ENCODE measurements around the gene DISC1. TPM values are rescaled to one million over a fixed set of nuclear protein-coding genes. Genes with fewer than 3 reads are reported as not detected.

Gene DISC1
- total RNA-seq, 2 donors from 2014 or later: 8.0 to 9.4 TPM

GRCh38 chr1:231677442-231677841 lies 50.9 kb downstream of the DISC1 start:
- Mint-ChIP-seq H3K9me3 (no peaks in the 10 kb centered on the region), H3K4me3 (no peak overlapping the region), H3K27ac (no peak overlapping the region), H3K27me3 (ENCODE audit: insufficient read depth) (no peaks in the 10 kb centered on the region), H3K36me3 (ENCODE audit: low read depth) (no peaks in the 10 kb centered on the region), H3K4me1 (peaks cover 33% of the 10 kb centered on the region)
- H3K27ac ChIP-seq (ENCODE audit: low read depth, low read length): no peak overlapping the region
- H3K9me3 ChIP-seq (ENCODE audit: control insufficient read depth, low read length): no peaks in the 10 kb centered on the region
- no peaks in the 10 kb centered on the region for H3K36me3 ChIP-seq (ENCODE audit: control insufficient read depth, insufficient read depth, low read length)
- H3K4me1 ChIP-seq (ENCODE audit: control insufficient read depth, insufficient read depth, low read length): no peaks in the 10 kb centered on the region
- TF ChIP-seq CTCF (conservative IDR thresholded peaks at IDR 0.05): no peak
- no peaks in the 10 kb centered on the region for H3K27me3 ChIP-seq (ENCODE audit: control insufficient read depth, insufficient read depth, low read length, poor library complexity, severe bottlenecking)
- WGBS, 2 experiments (ENCODE audit: insufficient coverage in 1 of 2, insufficient read length in 1 of 2): 85 to 96% methylated on average over 10 of the region's 10 CpGs
- H3K9ac ChIP-seq (ENCODE audit: extremely low read depth, low read length, poor library complexity, severe bottlenecking): no peak overlapping the region
- no peak for DNase-seq
- H3K4me3 ChIP-seq (ENCODE audit: low read length): no peak overlapping the region

GRCh38 chr1:231678011-231678432 lies 51.4 kb downstream of the DISC1 start:
- Histone ChIP-seq H3K27ac (ENCODE audit: low read depth, low read length) (no peak overlapping the region), H3K4me1 (ENCODE audit: control insufficient read depth, insufficient read depth, low read length) (no peaks in the 10 kb centered on the region), H3K4me3 (ENCODE audit: low read length) (no peak overlapping the region), H3K36me3 (ENCODE audit: control insufficient read depth, insufficient read depth, low read length) (no peaks in the 10 kb centered on the region), H3K9me3 (ENCODE audit: control insufficient read depth, low read length) (no peaks in the 10 kb centered on the region), H3K9ac (ENCODE audit: extremely low read depth, low read length, poor library complexity, severe bottlenecking) (no peak overlapping the region), H3K27me3 (ENCODE audit: control insufficient read depth, insufficient read depth, low read length, poor library complexity, severe bottlenecking) (no peaks in the 10 kb centered on the region)
- Mint-ChIP-seq H3K36me3 (ENCODE audit: low read depth) (no peaks in the 10 kb centered on the region), H3K9me3 (no peaks in the 10 kb centered on the region), H3K4me1 (peaks cover 31% of the 10 kb centered on the region), H3K27me3 (ENCODE audit: insufficient read depth) (no peaks in the 10 kb centered on the region), H3K27ac (no peak overlapping the region), H3K4me3 (no peak overlapping the region)
- TF ChIP-seq CTCF (conservative IDR thresholded peaks at IDR 0.05): no peak
- DNase-seq: no peak
- 84 to 92% methylated on average over 6 to 7 of the region's 7 CpGs for WGBS, 2 experiments (ENCODE audit: insufficient coverage in 1 of 2, insufficient read length in 1 of 2)

GRCh38 chr1:231679109-231679508 lies 52.5 kb downstream of the DISC1 start:
- no peak overlapping the region for H3K4me3 Mint-ChIP-seq
- H3K27me3 ChIP-seq (ENCODE audit: control insufficient read depth, insufficient read depth, low read length, poor library complexity, severe bottlenecking): no peaks in the 10 kb centered on the region
- H3K27me3 Mint-ChIP-seq (ENCODE audit: insufficient read depth): no peaks in the 10 kb centered on the region
- H3K36me3 Mint-ChIP-seq (ENCODE audit: low read depth): no peaks in the 10 kb centered on the region
- no peak for TF ChIP-seq CTCF (conservative IDR thresholded peaks at IDR 0.05)
- no peak overlapping the region for H3K27ac ChIP-seq (ENCODE audit: low read depth, low read length)
- H3K9me3 ChIP-seq (ENCODE audit: control insufficient read depth, low read length): no peaks in the 10 kb centered on the region
- DNase-seq: no peak
- H3K4me3 ChIP-seq (ENCODE audit: low read length): no peak overlapping the region
- no peak overlapping the region for H3K9ac ChIP-seq (ENCODE audit: extremely low read depth, low read length, poor library complexity, severe bottlenecking)
- no peaks in the 10 kb centered on the region for H3K9me3 Mint-ChIP-seq
- WGBS, 2 experiments (ENCODE audit: insufficient coverage in 1 of 2, insufficient read length in 1 of 2): 87 to 95% methylated on average over 2 of the region's 2 CpGs
- peaks cover 29% of the 10 kb centered on the region for H3K4me1 Mint-ChIP-seq
- no peaks in the 10 kb centered on the region for H3K4me1 ChIP-seq (ENCODE audit: control insufficient read depth, insufficient read depth, low read length)
- no peak overlapping the region for H3K27ac Mint-ChIP-seq
- H3K36me3 ChIP-seq (ENCODE audit: control insufficient read depth, insufficient read depth, low read length): no peaks in the 10 kb centered on the region
